GM19455 (cell line): ENCODE data around the gene TOMM22.

Source experiments
- ATAC-seq: cut with Tn5 transposase; IDR thresholded peaks from one replicate; pipeline ENCODE4 v1.9.1; 2021; ENCODE audit not compliant: unreplicated experiment

The TOMM22 gene

DNA sequence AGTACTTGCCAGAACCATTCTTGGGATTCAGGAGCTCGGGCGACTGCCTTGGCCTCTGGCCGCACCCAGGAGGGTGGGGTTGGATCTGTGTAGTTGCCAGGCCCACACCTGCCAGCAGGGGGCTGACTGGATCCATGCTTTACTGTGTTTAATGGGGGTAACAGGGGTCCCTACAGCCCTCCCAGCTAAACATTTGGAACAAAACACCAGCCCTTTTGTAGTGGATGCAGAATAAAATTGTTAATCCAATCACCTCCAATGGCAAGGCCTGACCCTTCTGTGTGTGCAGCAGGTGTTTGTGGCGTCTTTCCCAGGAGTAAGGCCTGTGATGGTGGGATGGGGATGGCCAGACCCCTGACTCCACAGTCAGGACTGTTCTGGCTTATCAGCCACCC lies 51.6 kb downstream of the TOMM22 start:
- ATAC-seq: no peak

- no peak for ATAC-seq
Measured at GRCh38 chr22:38733724-38734381, 52.1 kb downstream of the TOMM22 start.

DNA sequence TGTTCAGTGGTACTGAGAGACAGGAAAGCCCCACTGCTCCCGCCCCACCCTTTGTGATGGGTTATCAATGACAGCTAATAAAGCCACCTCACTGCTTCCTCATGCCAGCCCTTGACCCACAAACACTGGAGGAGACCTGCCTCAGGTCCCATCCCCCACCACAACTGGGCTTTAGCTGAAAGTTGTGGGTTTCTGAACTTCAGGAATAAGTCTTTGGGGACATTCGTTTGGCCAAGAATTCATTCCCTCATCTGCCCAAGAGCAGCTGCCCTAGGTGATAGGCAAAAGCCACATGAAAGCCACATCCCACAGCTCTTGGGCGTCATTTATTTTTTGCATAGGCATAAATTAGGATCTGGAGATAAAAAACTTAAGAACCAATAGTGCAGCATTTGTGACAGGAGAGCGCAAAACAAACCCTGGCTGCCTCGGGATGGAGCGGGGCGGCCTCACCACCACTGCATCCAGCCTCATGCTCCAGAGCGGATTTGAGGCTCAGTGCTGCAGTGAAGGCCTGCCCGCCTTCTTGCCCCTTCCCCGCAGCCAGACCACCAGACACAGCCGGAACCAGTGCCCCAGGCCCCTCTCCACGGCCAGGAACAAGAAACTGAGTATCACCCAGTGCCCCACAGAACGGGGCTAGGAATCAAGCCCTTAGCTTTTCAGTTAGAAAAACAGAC lies 52.8 kb downstream of the TOMM22 start:
- no peak for ATAC-seq
